SH-SY5Y (cell line): ENCODE measurements around the gene DAB2IP.

Source experiments
- GATA2 ChIP-seq: IDR thresholded peaks from 2 replicates; pipeline ENCODE4 v1.6.1; 2011; ENCODE audit warnings: mild to moderate bottlenecking, low read depth, low read length
- GATA3 ChIP-seq: IDR thresholded peaks from 2 replicates; pipeline ENCODE4 v1.6.1; 2011; ENCODE audit warnings: low read depth, mild to moderate bottlenecking, low read length, moderate library complexity

DNA sequence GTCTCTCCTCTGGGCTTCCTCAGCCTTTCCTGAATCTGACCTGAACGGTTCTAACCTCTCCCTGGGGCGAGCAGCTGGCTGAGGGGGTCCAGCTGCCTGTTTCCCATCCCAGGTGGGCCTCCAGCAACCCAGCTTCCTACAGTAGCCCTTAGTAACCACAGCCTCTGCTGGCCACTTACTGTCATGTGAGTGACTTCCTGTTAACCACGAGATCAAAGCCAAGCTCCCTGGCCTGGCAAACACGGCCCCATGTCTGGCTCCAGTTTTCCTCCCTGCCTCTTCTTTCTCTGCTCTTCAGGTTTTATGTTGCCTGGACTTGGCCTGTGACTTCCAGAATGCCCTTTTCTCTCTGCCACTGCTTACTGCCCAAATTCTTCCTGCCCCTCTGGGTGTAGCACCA, 47.2 kb upstream of the DAB2IP start:
- TF ChIP-seq GATA2: no peak
- no peak for TF ChIP-seq GATA3
